T-helper 2 cell treated with Interferon-gamma antibody and Interleukin-4, amounts not matched to agents 5 μg/mL and 100 μg/mL, for 36 hours (primary cell): ENCODE results near the gene C18orf63.
"Not testable (repeated sequence)": the region's sequence is repeated elsewhere in the genome, so short reads cannot be mapped to it uniquely, and the experiment has no call there.

ENCODE experiments used
- DNase-seq: peaks from one replicate; pipeline ENCODE4 v3.0.0; 2021; ENCODE audit warnings: low spot score
- H3K27ac Mint-ChIP-seq: one replicate; pipeline ENCODE4 v1.8.0; 2021; ENCODE audit warnings: mild to moderate bottlenecking, mixed read lengths
- H3K27me3 Mint-ChIP-seq: one replicate; pipeline ENCODE4 v1.8.0; 2021; ENCODE audit warnings: low read depth, mixed read lengths
- H3K36me3 Mint-ChIP-seq: one replicate; pipeline ENCODE4 v1.8.0; 2021; ENCODE audit warnings: low read depth, mixed read lengths
- H3K4me1 Mint-ChIP-seq: one replicate; pipeline ENCODE4 v1.8.0; 2021; ENCODE audit warnings: low read depth, mixed read lengths
- H3K4me3 Mint-ChIP-seq: one replicate; pipeline ENCODE4 v1.8.0; 2022; ENCODE audit warnings: mild to moderate bottlenecking, moderate library complexity, mixed read lengths
- H3K9me3 Mint-ChIP-seq: one replicate; pipeline ENCODE4 v1.8.0; 2021; ENCODE audit warnings: mixed read lengths

Gene C18orf63

GRCh38 chr18:74281980-74282754, 33.5 kb upstream of the C18orf63 start:
- no peaks in the 10 kb centered on the region for H3K9me3 Mint-ChIP-seq
- no peaks in the 10 kb centered on the region for H3K36me3 Mint-ChIP-seq
- DNase-seq, result no peak
- no peak overlapping the region for H3K4me3 Mint-ChIP-seq
- H3K27ac Mint-ChIP-seq, result peak overlapping the region; percentile 21
- H3K4me1 Mint-ChIP-seq, result peaks cover 12% of the 10 kb centered on the region
- no peaks in the 10 kb centered on the region for H3K27me3 Mint-ChIP-seq

- H3K4me3 Mint-ChIP-seq, result no peak overlapping the region
- peaks cover 13% of the 10 kb centered on the region for H3K4me1 Mint-ChIP-seq
- no peaks in the 10 kb centered on the region for H3K9me3 Mint-ChIP-seq
- H3K36me3 Mint-ChIP-seq, result no peaks in the 10 kb centered on the region
- DNase-seq, result no peak
- H3K27ac Mint-ChIP-seq, result no peak overlapping the region
- peaks cover 2% of the 10 kb centered on the region for H3K27me3 Mint-ChIP-seq
Observed at GRCh38 chr18:74282755-74283554, 32.7 kb upstream of the C18orf63 start.

GRCh38 chr18:74283646-74284045, 32.0 kb upstream of the C18orf63 start:
- peaks cover 6% of the 10 kb centered on the region for H3K27me3 Mint-ChIP-seq
- no peak for DNase-seq
- H3K4me3 Mint-ChIP-seq, result no peak overlapping the region
- no peak overlapping the region for H3K27ac Mint-ChIP-seq
- peaks cover 13% of the 10 kb centered on the region for H3K4me1 Mint-ChIP-seq
- no peaks in the 10 kb centered on the region for H3K9me3 Mint-ChIP-seq
- H3K36me3 Mint-ChIP-seq, result no peaks in the 10 kb centered on the region

- H3K36me3 Mint-ChIP-seq, result no peaks in the 10 kb centered on the region
- H3K27me3 Mint-ChIP-seq, result peaks cover 6% of the 10 kb centered on the region
- no peak for DNase-seq
- no peak overlapping the region for H3K27ac Mint-ChIP-seq
- H3K4me3 Mint-ChIP-seq, result no peak overlapping the region
- peaks cover 13% of the 10 kb centered on the region for H3K4me1 Mint-ChIP-seq
- H3K9me3 Mint-ChIP-seq, result no peaks in the 10 kb centered on the region
Observed at GRCh38 chr18:74284191-74284979, 31.3 kb upstream of the C18orf63 start.

- Mint-ChIP-seq H3K4me1 (peaks cover 13% of the 10 kb centered on the region), H3K9me3 (no peaks in the 10 kb centered on the region), H3K4me3 (no peak overlapping the region), H3K27ac (no peak overlapping the region), H3K36me3 (no peaks in the 10 kb centered on the region), H3K27me3 (peaks cover 6% of the 10 kb centered on the region)
- no peak for DNase-seq
Observed at GRCh38 chr18:74284980-74285355, 30.7 kb upstream of the C18orf63 start.

- H3K4me3 Mint-ChIP-seq, H3K36me3 Mint-ChIP-seq, H3K27me3 Mint-ChIP-seq, H3K9me3 Mint-ChIP-seq, H3K27ac Mint-ChIP-seq, DNase-seq: not testable (repeated sequence)
- H3K4me1 Mint-ChIP-seq, result peaks cover 13% of the 10 kb centered on the region
Observed at GRCh38 chr18:74285583-74285982, 30.1 kb upstream of the C18orf63 start.

- no peak overlapping the region for H3K27ac Mint-ChIP-seq
- peaks cover 6% of the 10 kb centered on the region for H3K27me3 Mint-ChIP-seq
- DNase-seq, result no peak
- H3K4me1 Mint-ChIP-seq, result peaks cover 13% of the 10 kb centered on the region
- no peaks in the 10 kb centered on the region for H3K9me3 Mint-ChIP-seq
- H3K36me3 Mint-ChIP-seq, result no peaks in the 10 kb centered on the region
- no peak overlapping the region for H3K4me3 Mint-ChIP-seq
Observed at GRCh38 chr18:74286106-74286855, 29.4 kb upstream of the C18orf63 start.

- no peak overlapping the region for H3K27ac Mint-ChIP-seq
- H3K4me1 Mint-ChIP-seq, result peaks cover 16% of the 10 kb centered on the region
- DNase-seq, result no peak
- no peak overlapping the region for H3K4me3 Mint-ChIP-seq
- no peaks in the 10 kb centered on the region for H3K9me3 Mint-ChIP-seq
- H3K36me3 Mint-ChIP-seq, result no peaks in the 10 kb centered on the region
- H3K27me3 Mint-ChIP-seq, result peaks cover 6% of the 10 kb centered on the region
Observed at GRCh38 chr18:74286856-74287255, 28.8 kb upstream of the C18orf63 start.

- Mint-ChIP-seq H3K27me3 (peaks cover 6% of the 10 kb centered on the region), H3K4me3 (no peak overlapping the region), H3K27ac (no peak overlapping the region), H3K36me3 (peaks cover 2% of the 10 kb centered on the region), H3K9me3 (no peaks in the 10 kb centered on the region), H3K4me1 (peaks cover 6% of the 10 kb centered on the region)
- no peak for DNase-seq
Observed at GRCh38 chr18:74288041-74288440, 27.6 kb upstream of the C18orf63 start.

GRCh38 chr18:74288730-74289129, 26.9 kb upstream of the C18orf63 start:
- H3K36me3 Mint-ChIP-seq, result peaks cover 5% of the 10 kb centered on the region
- DNase-seq, result no peak
- no peak overlapping the region for H3K4me3 Mint-ChIP-seq
- peaks cover 6% of the 10 kb centered on the region for H3K27me3 Mint-ChIP-seq
- no peaks in the 10 kb centered on the region for H3K9me3 Mint-ChIP-seq
- H3K4me1 Mint-ChIP-seq, result peaks cover 3% of the 10 kb centered on the region
- H3K27ac Mint-ChIP-seq, result no peak overlapping the region

GRCh38 chr18:74289137-74289536, 26.5 kb upstream of the C18orf63 start:
- Mint-ChIP-seq H3K36me3 (peaks cover 5% of the 10 kb centered on the region), H3K4me1 (peaks cover 3% of the 10 kb centered on the region), H3K9me3 (no peaks in the 10 kb centered on the region), H3K27me3 (peaks cover 6% of the 10 kb centered on the region), H3K4me3 (no peak overlapping the region), H3K27ac (no peak overlapping the region)
- no peak for DNase-seq

- no peak for DNase-seq
- Mint-ChIP-seq H3K9me3 (no peaks in the 10 kb centered on the region), H3K4me3 (no peak overlapping the region)
Observed at GRCh38 chr18:74290021-74290420, 25.6 kb upstream of the C18orf63 start.

GRCh38 chr18:74290794-74291471, 24.7 kb upstream of the C18orf63 start:
- no peaks in the 10 kb centered on the region for H3K9me3 Mint-ChIP-seq
- H3K36me3 Mint-ChIP-seq, result peaks cover 5% of the 10 kb centered on the region
- H3K27ac Mint-ChIP-seq, result no peak overlapping the region
- H3K4me3 Mint-ChIP-seq, result peak overlapping the region; percentile 88
- peaks cover 6% of the 10 kb centered on the region for H3K27me3 Mint-ChIP-seq
- DNase-seq, result no peak
- peaks cover 3% of the 10 kb centered on the region for H3K4me1 Mint-ChIP-seq

More at GRCh38 chr18:74290021-74290420, 25.6 kb upstream of the C18orf63 start:
- H3K4me1 Mint-ChIP-seq, result peaks cover 3% of the 10 kb centered on the region
- peaks cover 6% of the 10 kb centered on the region for H3K27me3 Mint-ChIP-seq
- H3K27ac Mint-ChIP-seq, result no peak overlapping the region
- H3K36me3 Mint-ChIP-seq, result peaks cover 5% of the 10 kb centered on the region
